Stimulated activated memory B cell treated with anti-CD40 and anti-IgM and Interleukin-4, amounts not matched to agents 10 μg/mL and 1 μg/mL and 100 μg/mL, for 72 hours (primary cell): Measurements from ENCODE around the gene RAD51D.
"Not testable (repeated sequence)": the region's sequence is repeated elsewhere in the genome, so short reads cannot be mapped to it uniquely, and the experiment has no call there.

Experiments
- ATAC-seq: fragments of 150-1000 bp; cut with Tn5 transposase; 2 replicates; pipeline ENCODE4 v1.10.0; 2021
- H3K27ac Mint-ChIP-seq: one replicate; pipeline ENCODE4 v1.8.0; 2022; ENCODE audit warnings: mild to moderate bottlenecking, mixed read lengths
- H3K27me3 Mint-ChIP-seq: one replicate; pipeline ENCODE4 v1.8.0; 2022; ENCODE audit warnings: mixed read lengths
- H3K36me3 Mint-ChIP-seq: one replicate; pipeline ENCODE4 v1.8.0; 2022; ENCODE audit warnings: mixed read lengths
- H3K4me1 Mint-ChIP-seq: one replicate; pipeline ENCODE4 v1.8.0; 2022; ENCODE audit warnings: mixed read lengths
- H3K4me3 Mint-ChIP-seq: one replicate; pipeline ENCODE4 v1.8.0; 2022; ENCODE audit warnings: mild to moderate bottlenecking, moderate library complexity, mixed read lengths
- H3K9me3 Mint-ChIP-seq: one replicate; pipeline ENCODE4 v1.8.0; 2022; ENCODE audit warnings: mixed read lengths

Gene RAD51D

GRCh38 chr17:35051183-35051578 lies 68.5 kb downstream of the RAD51D start:
- peaks cover 12% of the 10 kb centered on the region for H3K36me3 Mint-ChIP-seq
- peak overlapping the region; percentile 60 for H3K4me3 Mint-ChIP-seq
- no peaks in the 10 kb centered on the region for H3K27me3 Mint-ChIP-seq

GRCh38 chr17:35050170-35050569 lies 69.5 kb downstream of the RAD51D start:
- H3K4me1 Mint-ChIP-seq: peaks cover 58% of the 10 kb centered on the region
- H3K27me3 Mint-ChIP-seq: no peaks in the 10 kb centered on the region
- peak overlapping the region; percentile 48 for H3K27ac Mint-ChIP-seq
- H3K36me3 Mint-ChIP-seq: peaks cover 7% of the 10 kb centered on the region
- H3K9me3 Mint-ChIP-seq: no peaks in the 10 kb centered on the region
- H3K4me3 Mint-ChIP-seq: no peak overlapping the region
- ATAC-seq: no peak

More at GRCh38 chr17:35051183-35051578, 68.5 kb downstream of the RAD51D start:
- Mint-ChIP-seq H3K4me1 (peaks cover 55% of the 10 kb centered on the region), H3K9me3 (no peaks in the 10 kb centered on the region), H3K27ac (peak overlapping the region; percentile 68)
- peak; percentile 92 for ATAC-seq

GRCh38 chr17:35048685-35049379 lies 70.8 kb downstream of the RAD51D start:
- Mint-ChIP-seq H3K4me3 (no peak overlapping the region), H3K9me3 (no peaks in the 10 kb centered on the region)

GRCh38 chr17:35046740-35047283 lies 72.8 kb downstream of the RAD51D start:
- peak overlapping the region; percentile 69 for H3K4me3 Mint-ChIP-seq
- no peaks in the 10 kb centered on the region for H3K9me3 Mint-ChIP-seq
- no peaks in the 10 kb centered on the region for H3K27me3 Mint-ChIP-seq
- H3K27ac Mint-ChIP-seq: peak overlapping the region; percentile 84
- H3K4me1 Mint-ChIP-seq: peaks cover 55% of the 10 kb centered on the region
- peaks cover 7% of the 10 kb centered on the region for H3K36me3 Mint-ChIP-seq
- peak; percentile 86 for ATAC-seq

More at GRCh38 chr17:35048685-35049379, 70.8 kb downstream of the RAD51D start:
- Mint-ChIP-seq H3K27me3 (no peaks in the 10 kb centered on the region), H3K4me1 (peaks cover 66% of the 10 kb centered on the region), H3K27ac (peak overlapping the region; percentile 48), H3K36me3 (peaks cover 7% of the 10 kb centered on the region)
- no peak for ATAC-seq

- Mint-ChIP-seq H3K27me3 (no peaks in the 10 kb centered on the region), H3K27ac (peak overlapping the region; percentile 84), H3K4me3 (peak overlapping the region; percentile 69), H3K4me1 (peaks cover 51% of the 10 kb centered on the region), H3K9me3 (no peaks in the 10 kb centered on the region), H3K36me3 (peaks cover 8% of the 10 kb centered on the region)
- no peak for ATAC-seq
Observed at GRCh38 chr17:35046245-35046644, 73.4 kb downstream of the RAD51D start.

GRCh38 chr17:35045458-35045979 lies 74.1 kb downstream of the RAD51D start:
- not testable (repeated sequence) for H3K27me3 Mint-ChIP-seq, H3K9me3 Mint-ChIP-seq, ATAC-seq
- H3K27ac Mint-ChIP-seq: peak overlapping the region; percentile 84
- peak overlapping the region; percentile 69 for H3K4me3 Mint-ChIP-seq
- peaks cover 15% of the 10 kb centered on the region for H3K36me3 Mint-ChIP-seq
- peaks cover 51% of the 10 kb centered on the region for H3K4me1 Mint-ChIP-seq

GRCh38 chr17:35044181-35044580 lies 75.5 kb downstream of the RAD51D start:
- Mint-ChIP-seq H3K27ac (peak overlapping the region; percentile 74), H3K4me1 (peaks cover 48% of the 10 kb centered on the region), H3K9me3 (peaks cover 3% of the 10 kb centered on the region), H3K27me3 (no peaks in the 10 kb centered on the region), H3K36me3 (peaks cover 20% of the 10 kb centered on the region), H3K4me3 (no peak overlapping the region)
- no peak for ATAC-seq
